Nephron progenitor cell (in vitro differentiated cells): ENCODE measurements around the gene CFAP68.

Experiments used
- DNase-seq: peaks from one replicate; pipeline ENCODE4 v3.0.0; 2021
- H3K27ac Mint-ChIP-seq: 2 replicates; pipeline ENCODE4 v1.8.0; 2021; ENCODE audit warnings: mild to moderate bottlenecking, moderate library complexity, mixed read lengths
- H3K27me3 Mint-ChIP-seq: 2 replicates; pipeline ENCODE4 v1.8.0; 2021; ENCODE audit warnings: mild to moderate bottlenecking, low read depth, mixed read lengths; ENCODE audit not compliant: poor library complexity
- H3K36me3 Mint-ChIP-seq: 2 replicates; pipeline ENCODE4 v1.8.0; 2021; ENCODE audit warnings: low read depth, mixed read lengths
- H3K4me1 Mint-ChIP-seq: 2 replicates; pipeline ENCODE4 v1.8.0; 2021; ENCODE audit warnings: mixed read lengths
- H3K4me3 Mint-ChIP-seq: 2 replicates; pipeline ENCODE4 v1.8.0; 2021; ENCODE audit warnings: mild to moderate bottlenecking, moderate library complexity, mixed read lengths
- H3K9me3 Mint-ChIP-seq: 2 replicates; pipeline ENCODE4 v1.8.0; 2021; ENCODE audit warnings: mild to moderate bottlenecking, moderate library complexity, mixed read lengths
- TF ChIP-seq, protein P1 (sequence below): fragments of 200-600 bp; sonication (generic); IDR thresholded peaks from 2 replicates; pipeline ENCODE4 v1.5.0; 2021; ENCODE audit warnings: antibody characterized with exemption

CFAP68 gene

GRCh38 chr11:111910676-111911562 is 31.6 kb downstream of the CFAP68 start:
- H3K36me3 Mint-ChIP-seq: no peaks in the 10 kb centered on the region
- no peak for DNase-seq
- TF ChIP-seq, protein P1, sequence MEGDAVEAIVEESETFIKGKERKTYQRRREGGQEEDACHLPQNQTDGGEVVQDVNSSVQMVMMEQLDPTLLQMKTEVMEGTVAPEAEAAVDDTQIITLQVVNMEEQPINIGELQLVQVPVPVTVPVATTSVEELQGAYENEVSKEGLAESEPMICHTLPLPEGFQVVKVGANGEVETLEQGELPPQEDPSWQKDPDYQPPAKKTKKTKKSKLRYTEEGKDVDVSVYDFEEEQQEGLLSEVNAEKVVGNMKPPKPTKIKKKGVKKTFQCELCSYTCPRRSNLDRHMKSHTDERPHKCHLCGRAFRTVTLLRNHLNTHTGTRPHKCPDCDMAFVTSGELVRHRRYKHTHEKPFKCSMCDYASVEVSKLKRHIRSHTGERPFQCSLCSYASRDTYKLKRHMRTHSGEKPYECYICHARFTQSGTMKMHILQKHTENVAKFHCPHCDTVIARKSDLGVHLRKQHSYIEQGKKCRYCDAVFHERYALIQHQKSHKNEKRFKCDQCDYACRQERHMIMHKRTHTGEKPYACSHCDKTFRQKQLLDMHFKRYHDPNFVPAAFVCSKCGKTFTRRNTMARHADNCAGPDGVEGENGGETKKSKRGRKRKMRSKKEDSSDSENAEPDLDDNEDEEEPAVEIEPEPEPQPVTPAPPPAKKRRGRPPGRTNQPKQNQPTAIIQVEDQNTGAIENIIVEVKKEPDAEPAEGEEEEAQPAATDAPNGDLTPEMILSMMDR: no peak
- H3K27ac Mint-ChIP-seq: no peak overlapping the region
- H3K4me1 Mint-ChIP-seq: peaks cover 32% of the 10 kb centered on the region
- no peaks in the 10 kb centered on the region for H3K9me3 Mint-ChIP-seq
- peak overlapping the region; percentile 37 for H3K4me3 Mint-ChIP-seq
- peaks cover 9% of the 10 kb centered on the region for H3K27me3 Mint-ChIP-seq

- Mint-ChIP-seq H3K36me3 (no peaks in the 10 kb centered on the region), H3K27me3 (peaks cover 13% of the 10 kb centered on the region), H3K4me1 (peaks cover 32% of the 10 kb centered on the region), H3K27ac (no peak within 1 kb of the TSS), H3K4me3 (peak within 1 kb of the TSS; percentile 58), H3K9me3 (no peaks in the 10 kb centered on the region)
- peak; percentile 16 for DNase-seq
- TF ChIP-seq, protein P1: no peak
Measured at GRCh38 chr11:111911563-111912401, 32.4 kb downstream of the CFAP68 start, which contains the start of gene CRYAB. TSS of gene CRYAB (minus strand) at chr11:111911770. CDS start at chr11:111911724, 46 bp downstream.

DNA sequence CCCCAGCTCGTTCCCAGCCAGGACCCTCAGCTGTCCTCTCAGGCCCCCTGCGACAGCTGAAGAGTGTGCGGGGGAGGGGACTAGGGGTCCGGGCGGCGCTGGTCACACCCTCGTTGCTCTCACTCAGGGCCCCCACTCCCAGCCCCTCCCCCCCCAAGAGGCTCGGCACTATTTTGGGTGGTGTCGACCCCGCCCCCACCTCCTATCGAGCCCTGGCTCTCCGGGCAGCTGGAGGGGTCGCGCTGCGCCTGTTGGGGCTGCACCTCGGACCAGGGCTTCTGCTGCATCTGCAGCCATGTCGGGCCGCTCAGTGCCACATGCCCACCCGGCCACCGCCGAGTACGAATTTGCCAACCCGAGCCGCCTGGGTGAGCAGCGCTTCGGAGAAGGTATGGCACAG is 33.2 kb downstream of the CFAP68 start, which contains the start of gene HSPB2:
Gene HSPB2, plus strand, starts transcription at position 200 of the 400 bp plus-strand sequence. Its CDS starts 96 bp downstream, at position 296.
- DNase-seq: peak; percentile 15
- no peaks in the 10 kb centered on the region for H3K9me3 Mint-ChIP-seq
- H3K36me3 Mint-ChIP-seq: no peaks in the 10 kb centered on the region
- TF ChIP-seq, protein P1: no peak
- no peak within 1 kb of the TSS for H3K27ac Mint-ChIP-seq
- peak within 1 kb of the TSS; percentile 58 for H3K4me3 Mint-ChIP-seq
- H3K4me1 Mint-ChIP-seq: peaks cover 37% of the 10 kb centered on the region
- peaks cover 19% of the 10 kb centered on the region for H3K27me3 Mint-ChIP-seq

GRCh38 chr11:111913031-111913861 is 33.9 kb downstream of the CFAP68 start:
- Mint-ChIP-seq H3K36me3 (no peaks in the 10 kb centered on the region), H3K4me1 (peaks cover 43% of the 10 kb centered on the region), H3K27me3 (peaks cover 19% of the 10 kb centered on the region), H3K4me3 (no peak overlapping the region), H3K9me3 (no peaks in the 10 kb centered on the region), H3K27ac (no peak overlapping the region)
- DNase-seq: no peak
- TF ChIP-seq, protein P1: no peak

- Mint-ChIP-seq H3K4me3 (no peak overlapping the region), H3K27me3 (peaks cover 19% of the 10 kb centered on the region), H3K36me3 (no peaks in the 10 kb centered on the region), H3K27ac (no peak overlapping the region), H3K4me1 (peaks cover 51% of the 10 kb centered on the region), H3K9me3 (no peaks in the 10 kb centered on the region)
- TF ChIP-seq, protein P1: no peak
- DNase-seq: no peak
Measured at GRCh38 chr11:111913997-111914396, 34.7 kb downstream of the CFAP68 start.
